CD4-positive, alpha-beta T cell treated with Interleukin-4 for 1 hour (primary cell): Measurements from ENCODE around the gene ANKRD45.
"Not testable (repeated sequence)": the region's sequence is repeated elsewhere in the genome, so short reads cannot be mapped to it uniquely, and the experiment has no call there.

Experiments
- DNase-seq, 2 donors: peaks; one replicate each; pipeline ENCODE4 v3.0.0-alpha.2; 2020 to 2022

The ANKRD45 gene

DNA sequence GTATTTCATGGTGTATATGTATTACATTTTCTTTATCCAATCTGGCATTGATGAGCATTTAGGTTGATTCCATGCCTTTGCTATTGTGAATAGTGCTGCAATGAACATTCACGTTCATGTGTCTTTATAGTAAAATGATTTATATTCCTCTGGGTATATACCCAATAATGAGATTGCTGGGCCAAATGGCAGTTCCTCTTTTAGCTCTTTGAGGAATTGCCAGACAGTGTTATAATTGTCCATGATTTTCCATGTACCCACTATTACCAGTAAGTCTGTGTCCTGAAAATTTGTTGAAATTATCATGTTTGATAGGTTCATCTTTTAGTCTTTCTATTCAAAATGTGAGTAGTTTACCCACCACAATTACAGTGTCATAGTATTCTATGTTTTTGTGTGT, 101.2 kb downstream of the ANKRD45 start:
- no peak for DNase-seq

DNA sequence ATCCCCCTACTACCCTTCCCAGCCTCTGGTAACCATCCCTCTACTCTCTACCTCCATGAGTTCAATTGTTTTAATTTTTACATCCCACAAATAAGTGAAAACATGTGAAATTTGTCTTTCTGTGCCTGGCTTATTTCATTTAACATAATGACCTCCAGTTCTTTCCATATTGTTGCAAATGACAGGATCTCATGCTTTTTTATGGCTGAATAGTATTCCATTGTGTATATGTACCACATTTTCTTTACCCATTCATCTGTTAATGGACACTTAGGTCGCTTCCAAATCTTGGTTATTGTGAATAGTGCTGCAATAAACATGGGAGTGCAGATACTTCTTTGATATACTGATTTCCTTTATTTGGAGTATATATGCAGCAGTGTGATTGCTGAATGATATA, 105.8 kb downstream of the ANKRD45 start:
- DNase-seq: not testable (repeated sequence)

DNA sequence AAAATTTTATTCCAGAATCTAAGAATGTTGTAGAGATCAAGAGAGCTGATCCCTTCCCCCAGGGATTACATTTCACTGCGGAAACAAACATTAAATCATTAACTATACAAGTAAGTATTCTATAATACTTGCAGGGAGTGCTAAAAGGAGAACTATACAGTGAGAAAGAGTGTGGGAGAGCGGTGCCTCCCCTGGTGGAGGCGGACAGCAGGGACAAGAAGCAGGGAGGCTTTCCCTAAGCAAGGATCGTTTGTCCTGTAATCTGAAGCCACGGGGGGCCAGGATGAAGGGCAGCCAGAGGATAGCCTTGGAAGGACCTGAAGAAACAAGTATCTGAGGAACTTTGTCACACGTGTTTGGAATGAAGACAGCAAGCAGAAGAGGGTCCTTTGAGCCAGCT, 106.8 kb downstream of the ANKRD45 start:
- no peak for DNase-seq

DNA sequence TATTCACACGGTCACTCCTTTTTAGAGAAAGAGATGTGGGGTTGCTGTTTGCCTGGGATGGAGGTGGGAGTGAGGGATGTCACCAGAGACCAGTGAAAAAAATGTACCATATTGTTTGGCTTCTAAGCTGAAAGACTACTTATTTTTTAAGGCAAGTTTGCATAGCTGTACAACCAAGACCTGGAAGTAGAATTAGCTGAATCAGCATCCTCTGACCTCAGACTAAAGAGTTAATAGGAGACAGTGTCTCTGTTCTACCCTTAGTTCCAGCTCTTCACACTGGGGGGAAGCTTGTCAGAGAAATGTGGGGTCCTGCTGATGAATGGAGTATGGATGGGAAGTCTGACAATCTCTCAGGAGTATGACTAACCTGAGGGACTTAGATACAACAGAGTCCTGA, 108.4 kb downstream of the ANKRD45 start:
- no peak for DNase-seq

- no peak for DNase-seq
These were observed 109.3 kb downstream of the ANKRD45 start for GRCh38 chr1:173560285-173560880.
